ENCODE measurements around the gene FRMPD3.

DNA sequence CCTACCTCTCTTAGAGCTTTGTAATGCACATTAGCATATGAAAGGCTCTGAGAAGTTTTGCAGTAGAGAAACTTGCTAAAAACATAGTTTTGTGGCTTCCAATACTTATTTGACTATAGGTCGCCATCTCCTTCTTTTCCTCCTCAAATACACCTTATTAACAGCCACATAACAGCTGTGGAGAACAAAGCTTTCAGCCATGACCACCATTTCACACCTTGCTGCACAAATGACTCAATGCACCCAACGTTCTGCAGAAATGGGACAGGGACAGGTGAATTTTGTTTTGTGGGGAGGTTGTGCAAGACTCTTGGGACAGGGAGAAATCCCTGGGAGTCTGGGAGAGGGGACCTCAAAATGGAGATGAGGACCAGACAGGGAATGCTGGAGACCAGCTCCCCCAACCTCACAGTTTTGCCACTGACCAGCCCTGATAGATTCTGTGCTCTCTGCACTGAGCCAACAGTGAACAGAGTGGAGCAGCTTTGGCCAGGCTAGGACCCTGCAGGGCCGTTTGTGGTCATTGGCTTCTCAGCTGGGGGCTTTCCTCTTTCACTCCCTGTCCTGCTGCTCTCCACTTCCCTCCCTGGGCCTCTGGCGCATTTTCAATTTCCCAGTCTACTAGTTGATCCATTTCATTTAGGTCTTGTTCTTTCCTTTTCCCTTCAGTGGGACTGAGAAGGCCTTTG, 16.6 kb downstream of the FRMPD3 start:
- TF ChIP-seq, protein P1, sequence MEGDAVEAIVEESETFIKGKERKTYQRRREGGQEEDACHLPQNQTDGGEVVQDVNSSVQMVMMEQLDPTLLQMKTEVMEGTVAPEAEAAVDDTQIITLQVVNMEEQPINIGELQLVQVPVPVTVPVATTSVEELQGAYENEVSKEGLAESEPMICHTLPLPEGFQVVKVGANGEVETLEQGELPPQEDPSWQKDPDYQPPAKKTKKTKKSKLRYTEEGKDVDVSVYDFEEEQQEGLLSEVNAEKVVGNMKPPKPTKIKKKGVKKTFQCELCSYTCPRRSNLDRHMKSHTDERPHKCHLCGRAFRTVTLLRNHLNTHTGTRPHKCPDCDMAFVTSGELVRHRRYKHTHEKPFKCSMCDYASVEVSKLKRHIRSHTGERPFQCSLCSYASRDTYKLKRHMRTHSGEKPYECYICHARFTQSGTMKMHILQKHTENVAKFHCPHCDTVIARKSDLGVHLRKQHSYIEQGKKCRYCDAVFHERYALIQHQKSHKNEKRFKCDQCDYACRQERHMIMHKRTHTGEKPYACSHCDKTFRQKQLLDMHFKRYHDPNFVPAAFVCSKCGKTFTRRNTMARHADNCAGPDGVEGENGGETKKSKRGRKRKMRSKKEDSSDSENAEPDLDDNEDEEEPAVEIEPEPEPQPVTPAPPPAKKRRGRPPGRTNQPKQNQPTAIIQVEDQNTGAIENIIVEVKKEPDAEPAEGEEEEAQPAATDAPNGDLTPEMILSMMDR (optimal IDR thresholded peaks at IDR 0.05 in 1 of 3, IDR thresholded peaks at IDR 0.05 in 1 of 3, conservative IDR thresholded peaks at IDR 0.05 in 1 of 3; ENCODE audit: extremely low read depth in 1 of 3, insufficient read depth in 2 of 3, low read length in 3 of 3) = no peak
- TF ChIP-seq EZH2 (IDR thresholded peaks at IDR 0.05; ENCODE audit: low read length) = no peak
